HG03439 (cell line): Measurements from ENCODE around the gene WASL.
"Not testable (repeated sequence)": the region's sequence is repeated elsewhere in the genome, so short reads cannot be mapped to it uniquely, and the experiment has no call there.

Experiments used
- ATAC-seq: cut with Tn5 transposase; IDR thresholded peaks from one replicate; pipeline ENCODE4 v1.9.1; 2021; ENCODE audit warnings: mild to moderate bottlenecking, moderate library complexity; ENCODE audit not compliant: unreplicated experiment

The WASL gene

DNA sequence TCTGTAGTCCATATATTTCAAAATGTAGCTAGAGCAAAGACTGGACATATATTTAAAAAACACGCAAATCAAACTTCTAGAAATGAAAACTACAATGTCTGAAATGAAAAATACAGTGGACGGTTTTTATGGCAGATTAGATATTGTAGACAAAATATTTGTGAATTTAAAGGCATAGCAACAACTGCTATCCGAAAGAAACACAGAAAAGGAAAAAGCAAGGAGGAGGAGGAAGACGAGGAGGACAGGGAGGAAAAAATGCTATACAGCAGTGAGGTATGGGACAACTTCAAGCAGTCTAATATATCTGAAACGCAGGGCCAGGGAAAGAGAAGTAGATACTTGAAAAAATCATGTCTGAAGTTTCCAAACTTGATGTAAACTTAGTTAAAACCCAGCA is 13.3 kb downstream of the WASL start:
- ATAC-seq = no peak

DNA sequence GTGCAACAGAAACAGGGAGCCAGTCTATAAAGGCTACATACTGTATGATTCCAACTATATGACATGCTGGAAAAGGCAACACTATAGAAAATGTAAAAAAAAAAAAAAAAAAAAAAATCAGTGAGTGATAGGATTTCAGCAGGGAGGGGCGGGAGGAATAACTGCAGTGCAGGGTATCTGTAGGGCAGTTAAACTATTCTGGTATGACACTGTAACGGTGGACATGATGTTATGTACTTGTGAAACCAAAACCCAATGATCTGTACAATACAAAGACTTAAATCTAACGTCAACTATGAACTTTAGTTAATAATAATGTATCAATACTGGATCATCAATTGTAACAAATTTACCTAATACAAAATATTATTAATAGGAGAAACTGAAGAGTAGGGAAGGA is 14.3 kb downstream of the WASL start:
- no peak for ATAC-seq

GRCh38 chr7:123732413-123733091 is 16.3 kb downstream of the WASL start:
- ATAC-seq = no peak

GRCh38 chr7:123729218-123729578 is 19.6 kb downstream of the WASL start:
- no peak for ATAC-seq

- ATAC-seq = no peak
These were observed 21.5 kb downstream of the WASL start for GRCh38 chr7:123727071-123727837.

DNA sequence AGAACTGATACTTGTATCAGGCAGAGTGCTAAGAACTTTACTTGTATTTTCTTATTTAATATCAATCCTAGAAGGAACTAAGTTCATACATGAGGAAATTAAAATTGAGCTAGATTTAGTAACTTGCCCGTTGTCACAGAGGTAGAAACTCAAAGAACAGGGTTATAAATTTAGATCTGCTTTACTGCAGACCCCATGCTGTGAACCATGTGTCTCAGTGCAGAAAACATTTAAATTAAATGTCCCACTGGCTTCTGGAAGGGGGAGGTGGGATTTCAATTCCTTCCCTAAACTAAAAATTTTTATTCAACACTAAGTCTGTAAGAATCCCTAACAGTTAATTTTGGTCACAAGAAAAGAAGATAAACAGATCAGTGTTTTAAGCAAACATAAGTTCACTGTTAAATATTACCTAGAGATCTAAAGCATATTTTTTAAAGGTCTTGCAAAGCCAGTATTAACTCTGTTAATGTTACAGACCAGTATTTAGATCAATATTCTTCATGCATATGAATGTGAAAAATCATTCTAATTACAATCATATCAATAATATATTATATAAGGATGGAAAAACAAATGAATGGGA is 23.1 kb downstream of the WASL start:
- ATAC-seq = no peak

GRCh38 chr7:123724817-123725253 is 24.0 kb downstream of the WASL start:
- no peak for ATAC-seq

GRCh38 chr7:123723913-123724312 is 24.9 kb downstream of the WASL start:
- no peak for ATAC-seq

DNA sequence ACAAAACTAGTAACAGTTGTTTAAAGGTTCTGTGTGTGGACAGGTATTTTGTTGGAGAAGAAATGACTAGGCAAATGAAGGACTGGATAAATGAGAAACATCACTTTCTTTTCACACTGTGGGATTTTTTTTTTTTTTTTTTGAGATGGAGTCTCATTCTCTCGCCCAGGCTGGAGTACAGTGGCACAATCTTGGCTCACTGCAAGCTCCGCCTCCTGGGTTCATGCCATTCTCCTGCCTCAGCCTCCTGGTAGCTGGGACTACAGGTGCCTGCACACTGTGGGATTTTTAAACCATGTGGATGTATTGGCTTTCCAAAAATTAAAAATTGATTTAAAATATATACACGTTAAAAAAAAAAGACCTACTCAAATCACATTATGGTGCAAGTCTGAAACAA is 28.3 kb downstream of the WASL start:
- ATAC-seq = not testable (repeated sequence)

DNA sequence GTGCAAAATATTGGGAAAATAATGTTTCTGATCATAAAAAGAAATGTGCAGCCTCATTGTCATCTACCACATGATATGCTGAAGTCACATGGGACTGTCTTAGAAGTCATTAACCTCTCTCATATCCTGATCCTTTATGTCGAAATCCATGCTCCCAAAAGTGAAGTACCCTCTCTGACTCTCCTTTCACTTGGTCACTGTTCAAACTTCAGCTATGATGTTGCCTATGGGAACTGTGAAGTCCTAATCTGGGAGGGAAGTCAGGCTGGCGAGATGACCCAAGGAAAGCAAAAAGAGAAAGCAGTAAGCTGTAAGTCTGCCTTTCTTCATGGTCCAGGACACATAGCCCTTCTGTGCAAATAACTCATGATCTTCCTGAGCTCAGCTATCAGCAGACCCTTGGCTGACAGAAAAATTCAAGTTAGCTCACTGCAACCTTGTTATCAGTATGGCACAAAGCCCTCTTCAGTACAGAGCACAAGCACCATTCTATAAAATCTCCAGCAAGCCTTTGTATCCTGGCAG is 29.5 kb downstream of the WASL start:
- ATAC-seq = no peak

DNA sequence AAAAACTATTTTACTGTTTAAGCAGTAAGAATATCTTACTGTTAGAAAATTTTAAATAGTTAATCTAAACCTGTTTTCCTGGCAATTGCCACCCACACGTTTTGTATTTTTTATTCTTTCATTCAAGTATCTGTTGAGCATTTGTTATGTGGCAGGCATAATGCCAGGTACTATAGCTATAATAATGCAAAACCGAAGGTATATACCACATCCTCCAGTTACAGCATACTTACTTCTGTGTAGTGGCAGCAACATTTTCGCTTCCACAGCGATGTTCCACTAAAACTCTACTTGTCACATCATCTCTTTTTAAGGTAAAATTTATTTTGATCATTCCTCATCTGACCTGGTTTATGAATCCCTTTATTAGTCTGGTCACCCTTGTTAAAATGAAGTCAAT is 30.0 kb downstream of the WASL start:
- no peak for ATAC-seq

- no peak for ATAC-seq
These were observed 31.1 kb downstream of the WASL start for GRCh38 chr7:123717689-123718088.

DNA sequence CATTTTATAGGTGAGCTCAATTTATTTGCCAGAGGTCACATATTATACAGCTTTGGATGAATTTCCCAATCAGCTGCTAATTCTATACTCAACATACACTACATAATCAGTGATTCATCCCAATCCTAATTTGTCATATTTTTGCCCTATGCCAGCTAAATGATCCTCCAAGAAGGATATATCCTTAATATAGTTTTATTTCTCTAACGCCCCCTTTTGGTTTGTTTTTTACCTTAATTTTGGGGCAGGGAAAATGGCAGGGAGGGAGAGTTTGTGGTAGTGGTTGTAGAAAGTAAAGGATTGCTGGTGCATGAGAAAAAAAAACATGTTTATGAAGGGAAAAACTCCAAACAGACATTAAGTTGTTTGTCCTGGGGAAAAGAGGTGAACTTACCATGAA is 31.9 kb downstream of the WASL start:
- ATAC-seq = no peak

GRCh38 chr7:123715799-123716198 is 33.0 kb downstream of the WASL start:
- ATAC-seq = no peak

DNA sequence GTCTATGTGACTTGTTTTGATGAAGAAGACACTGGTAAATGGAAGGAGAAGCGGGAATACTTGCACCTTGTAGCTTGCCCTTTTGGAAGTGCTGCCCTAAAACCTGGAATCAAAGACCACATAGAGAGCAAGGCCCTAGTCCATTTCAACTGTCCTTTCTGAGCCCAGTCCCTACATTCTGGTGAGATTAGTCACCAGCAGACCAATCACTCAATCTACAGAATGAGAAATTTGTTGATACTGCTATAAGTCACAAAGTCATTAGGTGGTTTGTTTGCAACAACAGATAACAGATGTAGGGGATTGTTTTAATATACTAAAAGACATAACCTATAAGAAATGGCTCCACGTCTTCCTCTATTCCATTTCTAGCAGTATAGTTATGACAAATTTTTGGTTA is 33.6 kb downstream of the WASL start:
- ATAC-seq = no peak

GRCh38 chr7:123714296-123715080 is 34.3 kb downstream of the WASL start:
- ATAC-seq = no peak

DNA sequence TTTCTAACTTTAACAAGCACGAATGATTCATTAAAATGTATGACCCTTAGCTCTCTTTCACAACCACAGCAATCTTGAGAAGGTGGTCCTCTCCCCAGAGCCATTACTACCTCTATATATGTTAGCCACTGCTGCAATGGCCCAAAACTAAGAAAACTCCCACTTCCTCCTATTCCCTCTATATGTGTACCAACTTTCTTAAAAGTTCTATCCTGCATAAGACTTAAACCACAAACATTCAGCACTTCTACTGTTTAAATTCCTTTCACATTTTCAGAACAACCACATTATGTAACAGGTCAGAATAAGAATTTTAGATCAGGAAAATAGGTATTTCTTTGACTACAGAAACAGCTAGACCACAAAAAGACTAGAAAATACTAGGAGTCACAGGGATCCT is 36.2 kb downstream of the WASL start:
- no peak for ATAC-seq

DNA sequence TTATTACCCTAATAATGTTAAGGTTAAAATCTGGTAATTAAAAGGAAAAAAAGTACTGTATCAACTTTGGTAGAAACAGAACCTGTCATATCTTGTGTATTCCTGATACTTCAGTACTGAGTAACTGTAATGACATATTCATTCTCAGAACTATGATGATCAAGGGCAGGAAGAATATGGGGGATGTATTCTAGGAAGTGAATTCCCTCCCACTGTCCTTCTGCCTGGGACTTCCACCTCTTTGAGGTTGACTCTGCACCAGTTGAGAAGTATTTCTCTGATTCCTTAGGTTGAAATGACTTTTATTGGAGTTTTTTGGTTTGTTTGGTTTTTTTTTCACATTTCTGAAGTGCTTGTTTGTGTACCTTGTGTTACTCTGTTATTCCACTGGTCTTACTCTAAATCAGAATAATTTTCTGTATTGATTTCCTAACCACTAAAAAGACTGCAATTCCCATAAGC is 36.9 kb downstream of the WASL start:
- ATAC-seq = no peak

- ATAC-seq = no peak
These were observed 38.1 kb downstream of the WASL start for GRCh38 chr7:123710683-123711082.

- ATAC-seq = no peak
These were observed 39.3 kb downstream of the WASL start for GRCh38 chr7:123709525-123709924.
